Measurements from ENCODE around the gene AKAP11.

The AKAP11 gene

DNA sequence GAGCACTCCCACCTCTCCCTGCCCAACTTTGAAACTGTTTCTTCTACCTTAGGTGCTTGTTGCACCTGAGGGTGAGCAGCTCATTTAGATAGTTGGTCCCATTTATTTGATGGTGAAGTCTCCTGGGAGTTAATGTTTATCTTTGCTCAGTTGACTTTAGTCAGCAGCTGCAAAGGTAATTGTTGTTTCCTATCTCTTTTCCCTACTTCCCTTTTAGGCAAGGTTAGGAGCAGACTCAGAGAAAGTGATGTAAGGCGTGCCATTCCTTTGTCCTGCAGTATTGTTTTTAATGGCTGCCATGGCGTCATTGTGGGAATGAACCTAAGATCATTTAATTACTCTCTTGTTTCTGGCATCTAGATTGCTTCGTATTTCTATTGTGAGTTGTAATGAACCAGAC is 11.6 kb downstream of the AKAP11 start:
- H3K27ac Mint-ChIP-seq: no peak overlapping the region
- no peak overlapping the region for H3K4me3 Mint-ChIP-seq
- H3K36me3 Mint-ChIP-seq (ENCODE audit: low read depth): peaks cover 51% of the 10 kb centered on the region

DNA sequence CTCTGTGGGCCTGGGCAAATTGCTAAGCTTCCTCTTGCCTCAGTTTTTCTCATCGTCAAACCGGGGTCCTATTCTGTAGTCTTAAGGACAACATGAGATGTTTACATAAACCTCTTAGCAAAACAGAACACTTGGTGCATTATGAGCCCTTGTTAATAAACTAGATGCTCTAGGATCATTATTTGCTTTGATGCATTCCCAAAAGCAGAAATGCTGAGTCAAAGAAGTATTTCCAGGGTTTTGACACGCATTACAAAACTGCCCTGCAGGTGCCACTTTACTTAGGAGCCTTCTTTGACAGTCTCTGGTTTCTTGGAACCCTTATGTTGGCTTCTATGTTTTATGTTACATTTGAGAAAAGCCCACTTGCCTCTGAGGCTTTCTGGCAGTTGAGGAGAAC is 12.1 kb downstream of the AKAP11 start:
- Mint-ChIP-seq H3K4me3 (no peak overlapping the region), H3K36me3 (ENCODE audit: low read depth) (peaks cover 56% of the 10 kb centered on the region), H3K9me3 (no peaks in the 10 kb centered on the region), H3K4me1 (ENCODE audit: low read depth) (peaks cover 38% of the 10 kb centered on the region), H3K27ac (no peak overlapping the region), H3K27me3 (no peaks in the 10 kb centered on the region)
- DNase-seq: no peak

More for the DNA sequence above, 11.6 kb downstream of the AKAP11 start:
- Mint-ChIP-seq H3K27me3 (no peaks in the 10 kb centered on the region), H3K9me3 (no peaks in the 10 kb centered on the region), H3K4me1 (ENCODE audit: low read depth) (peaks cover 37% of the 10 kb centered on the region)
- no peak for DNase-seq

DNA sequence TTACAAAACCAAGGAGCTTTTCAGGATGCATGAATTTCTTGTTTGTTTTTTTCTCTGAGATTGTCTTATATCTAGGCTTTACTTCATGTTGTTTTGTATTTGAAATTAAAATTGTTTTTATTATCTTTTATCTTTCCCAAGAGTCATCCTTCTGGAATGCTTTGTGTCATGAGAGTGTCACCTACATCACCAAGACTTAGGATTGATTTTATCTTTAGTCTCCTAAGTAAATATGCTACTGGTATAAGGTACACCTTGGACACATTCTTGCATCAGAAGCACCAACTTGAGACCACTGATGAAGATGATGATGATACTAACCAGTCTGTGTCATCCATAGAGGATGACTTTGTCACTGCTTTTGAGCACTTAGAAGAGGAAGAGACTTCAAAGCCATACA is 26.4 kb downstream of the AKAP11 start:
- H3K4me1 Mint-ChIP-seq (ENCODE audit: low read depth): peaks cover 18% of the 10 kb centered on the region
- no peaks in the 10 kb centered on the region for H3K27me3 Mint-ChIP-seq
- H3K9me3 Mint-ChIP-seq: no peaks in the 10 kb centered on the region
- no peak overlapping the region for H3K27ac Mint-ChIP-seq
- H3K4me3 Mint-ChIP-seq: no peak overlapping the region
- peaks cover 88% of the 10 kb centered on the region for H3K36me3 Mint-ChIP-seq (ENCODE audit: low read depth)
- DNase-seq: no peak

DNA sequence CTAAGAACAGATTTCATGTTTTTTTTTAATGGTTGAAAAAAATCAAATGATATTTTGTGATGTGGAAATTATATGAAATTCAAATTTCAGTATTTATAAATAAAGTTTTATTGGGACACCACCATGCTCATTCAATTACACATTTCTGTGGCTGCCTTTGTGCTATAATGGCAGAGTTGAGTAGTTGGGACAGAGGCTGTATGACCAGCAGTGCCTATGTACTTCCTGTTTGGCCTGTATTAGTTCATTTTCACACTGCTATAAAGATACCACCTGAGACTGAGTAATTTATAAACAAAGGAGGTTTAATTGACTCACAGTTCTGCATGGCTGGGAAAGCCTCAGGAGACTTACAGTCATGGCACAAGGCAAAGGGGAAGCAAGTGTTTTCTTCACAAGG is 33.6 kb downstream of the AKAP11 start:
- peak overlapping the region; percentile 5 for H3K27ac Mint-ChIP-seq

DNA sequence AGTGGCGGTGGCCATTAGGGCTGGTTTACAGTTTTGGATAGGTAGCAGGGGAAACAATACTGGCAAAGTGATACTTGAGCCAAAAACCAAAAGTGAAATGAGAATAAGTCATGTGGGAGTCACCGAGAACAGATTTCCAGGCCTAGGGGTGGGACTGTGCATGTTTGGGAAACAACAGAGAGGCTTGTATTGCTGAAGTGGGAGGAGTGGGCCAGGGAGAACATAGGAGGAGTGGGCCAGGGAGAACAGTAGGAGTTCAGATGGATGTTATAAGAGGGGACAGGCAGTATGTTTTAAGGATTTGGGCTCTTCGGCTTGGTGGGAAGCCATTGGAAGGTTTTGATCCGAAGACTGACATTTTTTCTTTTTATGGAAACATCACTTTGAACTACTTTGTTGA is 35.5 kb downstream of the AKAP11 start:
- Mint-ChIP-seq H3K27ac (no peak overlapping the region), H3K27me3 (no peaks in the 10 kb centered on the region), H3K4me3 (no peak overlapping the region), H3K9me3 (peaks cover 2% of the 10 kb centered on the region), H3K4me1 (ENCODE audit: low read depth) (peaks cover 44% of the 10 kb centered on the region), H3K36me3 (ENCODE audit: low read depth) (peaks cover 91% of the 10 kb centered on the region)
- DNase-seq: no peak

More for the DNA sequence above, 33.6 kb downstream of the AKAP11 start:
- no peak for DNase-seq
- Mint-ChIP-seq H3K36me3 (ENCODE audit: low read depth) (peaks cover 96% of the 10 kb centered on the region), H3K4me3 (no peak overlapping the region), H3K27me3 (no peaks in the 10 kb centered on the region), H3K9me3 (peaks cover 2% of the 10 kb centered on the region), H3K4me1 (ENCODE audit: low read depth) (peaks cover 39% of the 10 kb centered on the region)

DNA sequence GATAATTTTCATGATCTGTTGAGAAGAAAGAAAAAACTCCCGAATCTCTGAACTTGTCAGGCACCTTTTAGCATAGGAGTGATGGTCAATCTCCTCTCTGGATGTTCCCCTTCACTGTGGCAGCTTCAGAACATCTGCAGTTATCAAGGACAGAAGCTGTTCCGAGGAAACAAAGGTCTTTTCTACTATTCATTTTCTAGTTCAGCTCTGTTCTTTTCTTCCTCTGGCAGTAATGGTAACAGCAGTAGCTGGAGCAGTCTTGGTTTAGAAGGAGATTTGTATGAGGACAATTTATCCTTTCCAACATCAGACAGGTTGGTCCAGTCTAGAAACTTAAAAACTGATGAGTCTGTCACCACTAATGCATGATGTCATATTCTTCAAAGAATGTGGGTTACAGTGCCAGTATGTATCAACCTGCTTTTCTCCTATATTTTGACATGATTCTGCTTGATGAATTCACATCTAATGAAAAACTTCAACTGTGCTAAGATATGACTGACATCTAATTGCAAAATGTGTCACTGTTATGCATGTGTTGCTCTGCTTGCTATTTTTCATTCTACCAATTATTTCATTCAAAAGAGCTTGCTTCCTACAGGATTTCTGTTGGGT is 41.0 kb downstream of the AKAP11 start:
- H3K36me3 Mint-ChIP-seq (ENCODE audit: low read depth): peaks cover 83% of the 10 kb centered on the region
- peak overlapping the region; percentile 3 for H3K27ac Mint-ChIP-seq
- H3K4me3 Mint-ChIP-seq: no peak overlapping the region
- DNase-seq: no peak
- no peaks in the 10 kb centered on the region for H3K27me3 Mint-ChIP-seq
- no peaks in the 10 kb centered on the region for H3K9me3 Mint-ChIP-seq
- H3K4me1 Mint-ChIP-seq (ENCODE audit: low read depth): peaks cover 33% of the 10 kb centered on the region

DNA sequence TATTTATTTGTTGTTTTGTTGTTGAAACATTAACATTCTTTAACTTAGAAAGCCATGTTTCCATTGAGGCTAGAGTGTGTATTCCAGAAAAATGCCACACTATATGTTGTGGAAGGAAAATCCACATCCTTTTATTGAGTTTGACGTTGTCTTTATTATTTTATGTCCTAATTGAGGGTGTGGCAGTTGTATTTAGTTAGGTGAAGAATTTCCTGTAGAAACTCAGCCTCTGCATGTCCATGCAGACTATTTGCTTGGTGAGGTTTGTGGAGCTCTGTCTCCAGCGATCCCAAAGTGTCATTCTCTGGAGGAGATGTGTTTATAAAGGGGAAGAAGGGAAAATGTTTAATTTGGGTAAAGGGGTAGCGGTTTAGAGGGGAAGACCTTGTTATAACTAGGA is 46.6 kb downstream of the AKAP11 start:
- DNase-seq: no peak
- peaks cover 30% of the 10 kb centered on the region for H3K4me1 Mint-ChIP-seq (ENCODE audit: low read depth)
- H3K4me3 Mint-ChIP-seq: no peak overlapping the region
- H3K27me3 Mint-ChIP-seq: no peaks in the 10 kb centered on the region
- peak overlapping the region; percentile 48 for H3K27ac Mint-ChIP-seq
- no peaks in the 10 kb centered on the region for H3K9me3 Mint-ChIP-seq
- peaks cover 86% of the 10 kb centered on the region for H3K36me3 Mint-ChIP-seq (ENCODE audit: low read depth)

DNA sequence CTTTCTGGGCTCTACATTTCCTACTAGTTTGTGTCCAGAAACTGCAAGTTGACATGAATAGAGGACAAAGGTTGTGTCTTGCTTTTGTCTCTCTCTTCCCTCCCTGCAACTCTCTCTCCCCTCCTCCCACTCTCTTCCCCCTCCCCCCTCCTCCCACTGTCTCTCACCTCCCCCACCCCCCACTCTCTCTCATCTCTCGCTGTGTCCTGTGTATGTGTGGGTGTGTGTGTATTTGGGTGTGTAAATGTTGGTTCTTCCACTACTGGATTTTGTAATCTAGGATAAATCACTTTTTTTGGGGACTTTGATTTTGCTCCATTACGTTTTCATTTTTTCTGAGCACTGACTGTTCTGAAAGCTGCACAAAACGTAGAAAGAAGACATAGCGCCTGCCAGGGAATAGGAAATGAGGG is 48.4 kb downstream of the AKAP11 start:
- no peaks in the 10 kb centered on the region for H3K9me3 Mint-ChIP-seq
- H3K4me1 Mint-ChIP-seq (ENCODE audit: low read depth): peaks cover 30% of the 10 kb centered on the region
- H3K36me3 Mint-ChIP-seq (ENCODE audit: low read depth): peaks cover 74% of the 10 kb centered on the region
- H3K27me3 Mint-ChIP-seq: no peaks in the 10 kb centered on the region
- H3K4me3 Mint-ChIP-seq: no peak overlapping the region
- peak overlapping the region; percentile 24 for H3K27ac Mint-ChIP-seq
- DNase-seq: no peak

DNA sequence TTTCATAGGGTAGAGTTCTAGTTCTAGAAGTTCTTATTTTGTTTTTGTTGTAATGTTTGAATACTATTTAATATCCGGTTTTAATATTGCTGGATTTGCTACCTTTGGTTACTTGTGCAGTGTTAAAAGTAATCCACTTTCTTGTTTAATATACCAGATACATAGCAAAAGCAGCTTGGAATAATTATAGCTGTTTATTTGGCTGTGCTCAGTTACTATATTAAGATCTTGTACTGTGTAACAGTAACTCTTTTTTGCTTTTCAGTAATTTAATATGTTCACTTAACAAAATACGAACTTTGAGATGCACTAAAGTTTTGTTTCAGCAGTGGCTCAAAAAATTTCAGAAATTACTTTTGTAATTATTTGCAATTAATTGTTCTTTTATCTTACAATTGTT is 50.9 kb downstream of the AKAP11 start:
- Mint-ChIP-seq H3K4me1 (ENCODE audit: low read depth) (peaks cover 30% of the 10 kb centered on the region), H3K27me3 (no peaks in the 10 kb centered on the region), H3K27ac (no peak overlapping the region), H3K9me3 (no peaks in the 10 kb centered on the region), H3K4me3 (no peak overlapping the region), H3K36me3 (ENCODE audit: low read depth) (peaks cover 52% of the 10 kb centered on the region)
- no peak for DNase-seq

DNA sequence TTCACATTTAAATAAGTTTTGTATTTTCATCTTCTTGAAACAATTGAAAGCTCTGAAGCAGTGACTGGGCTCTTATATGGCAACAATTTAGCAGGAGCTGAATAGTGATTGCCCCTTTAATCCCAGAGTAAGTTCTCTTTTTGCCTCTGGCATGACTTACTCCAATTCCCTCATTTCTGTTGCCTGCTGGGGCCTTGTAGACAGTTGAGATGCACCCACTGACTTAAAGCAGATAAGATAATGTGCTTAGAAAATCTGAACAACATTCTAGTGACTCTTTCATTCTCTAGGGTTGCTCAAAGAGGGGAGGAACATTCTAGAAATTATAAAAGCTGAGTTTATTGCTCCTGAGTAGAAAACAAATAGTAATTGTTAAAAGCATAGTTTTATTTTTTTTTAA is 52.8 kb downstream of the AKAP11 start:
- DNase-seq: no peak

DNA sequence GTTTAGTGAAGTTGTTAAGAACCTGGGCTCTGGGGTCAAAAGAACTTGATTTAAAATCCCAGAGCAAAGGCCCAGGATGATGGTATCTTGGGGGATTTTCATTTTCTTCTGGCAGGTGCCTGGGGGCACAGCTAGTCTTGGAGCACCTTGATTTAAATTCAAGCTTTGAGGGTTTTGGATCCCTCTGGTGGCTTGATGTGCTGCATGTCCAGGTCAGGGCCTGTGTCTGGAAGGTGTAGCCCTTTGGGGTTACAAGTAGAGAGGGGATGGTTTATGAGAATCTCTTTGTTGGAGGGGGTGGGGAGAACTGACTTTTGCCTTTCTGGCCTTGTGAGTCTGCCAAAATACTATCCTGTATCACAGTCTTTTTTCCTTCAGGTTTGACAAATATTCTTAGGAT is 55.8 kb downstream of the AKAP11 start:
- H3K4me1 Mint-ChIP-seq (ENCODE audit: low read depth): peaks cover 23% of the 10 kb centered on the region
- no peak overlapping the region for H3K27ac Mint-ChIP-seq
- H3K9me3 Mint-ChIP-seq: no peaks in the 10 kb centered on the region
- DNase-seq: no peak
- peaks cover 9% of the 10 kb centered on the region for H3K36me3 Mint-ChIP-seq (ENCODE audit: low read depth)
- H3K4me3 Mint-ChIP-seq: no peak overlapping the region
- H3K27me3 Mint-ChIP-seq: no peaks in the 10 kb centered on the region

More for the DNA sequence above, 52.8 kb downstream of the AKAP11 start:
- no peak overlapping the region for H3K4me3 Mint-ChIP-seq
- peaks cover 34% of the 10 kb centered on the region for H3K36me3 Mint-ChIP-seq (ENCODE audit: low read depth)
- peaks cover 28% of the 10 kb centered on the region for H3K4me1 Mint-ChIP-seq (ENCODE audit: low read depth)
- H3K9me3 Mint-ChIP-seq: no peaks in the 10 kb centered on the region
- H3K27me3 Mint-ChIP-seq: no peaks in the 10 kb centered on the region
- H3K27ac Mint-ChIP-seq: no peak overlapping the region

DNA sequence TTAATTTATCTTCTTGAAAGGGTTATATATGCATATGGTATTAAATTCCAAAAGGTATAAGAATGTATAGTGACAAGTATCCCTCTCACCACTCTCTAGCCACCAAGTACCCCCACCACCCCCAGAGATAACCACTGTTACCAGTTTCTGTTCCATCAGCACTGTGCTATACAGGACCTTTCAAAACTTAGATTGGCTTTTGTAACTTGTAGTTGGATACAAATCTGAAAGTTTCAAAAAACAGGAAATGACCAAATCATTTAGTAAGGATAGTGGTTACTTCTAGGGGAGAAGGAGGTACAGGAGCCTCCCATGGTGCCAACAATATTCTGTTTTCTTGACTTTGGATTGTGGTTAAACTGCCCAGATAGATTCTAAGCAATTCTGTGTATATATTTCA is 56.7 kb downstream of the AKAP11 start:
- peak overlapping the region; percentile 51 for H3K27ac Mint-ChIP-seq
- no peaks in the 10 kb centered on the region for H3K9me3 Mint-ChIP-seq
- H3K36me3 Mint-ChIP-seq (ENCODE audit: low read depth): peaks cover under 1% of the 10 kb centered on the region
- H3K4me3 Mint-ChIP-seq: no peak overlapping the region
- H3K4me1 Mint-ChIP-seq (ENCODE audit: low read depth): peaks cover 23% of the 10 kb centered on the region
- H3K27me3 Mint-ChIP-seq: no peaks in the 10 kb centered on the region
- no peak for DNase-seq

DNA sequence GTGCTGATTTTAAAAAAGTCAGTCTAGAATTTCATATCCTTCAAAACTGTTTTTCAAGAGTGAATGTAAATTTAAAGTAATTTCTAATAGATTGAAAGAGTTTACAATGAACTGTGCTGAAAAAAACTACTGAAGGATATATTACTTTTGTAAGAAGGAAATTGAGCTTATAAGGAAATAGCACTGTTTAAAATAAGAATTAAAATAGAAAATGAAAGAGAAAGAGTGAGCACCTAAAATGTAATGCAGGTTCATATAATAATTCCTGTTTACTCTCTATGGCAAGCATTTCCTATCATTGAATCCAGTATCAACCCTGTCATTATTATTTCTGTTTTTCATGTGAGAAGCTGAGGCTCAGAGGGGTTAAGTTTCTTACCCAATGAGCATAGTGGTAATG is 57.3 kb downstream of the AKAP11 start:
- Mint-ChIP-seq H3K36me3 (ENCODE audit: low read depth) (no peaks in the 10 kb centered on the region), H3K27me3 (no peaks in the 10 kb centered on the region), H3K4me3 (no peak overlapping the region), H3K27ac (peak overlapping the region; percentile 83), H3K9me3 (no peaks in the 10 kb centered on the region), H3K4me1 (ENCODE audit: low read depth) (peaks cover 27% of the 10 kb centered on the region)
- no peak for DNase-seq

DNA sequence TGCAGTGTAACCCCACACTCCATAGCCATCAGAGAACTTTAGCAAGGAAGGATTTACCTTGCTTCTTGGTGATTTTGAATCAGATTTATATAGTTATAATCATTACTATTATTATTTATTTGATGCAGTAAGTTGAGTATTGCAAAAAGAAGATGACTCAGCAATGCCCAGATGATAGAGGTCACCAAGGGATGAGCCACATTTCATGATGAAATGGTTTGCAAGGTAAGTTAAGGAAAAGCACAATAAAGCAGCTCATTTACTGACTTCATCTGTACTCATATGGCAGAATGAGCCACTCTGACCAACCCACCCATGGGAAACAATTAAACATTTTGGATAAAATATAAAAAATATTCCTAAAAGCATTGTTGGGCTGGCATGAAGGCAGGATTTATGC is 59.1 kb downstream of the AKAP11 start:
- no peaks in the 10 kb centered on the region for H3K36me3 Mint-ChIP-seq (ENCODE audit: low read depth)
- no peak overlapping the region for H3K4me3 Mint-ChIP-seq
- peaks cover 35% of the 10 kb centered on the region for H3K4me1 Mint-ChIP-seq (ENCODE audit: low read depth)
- H3K9me3 Mint-ChIP-seq: no peaks in the 10 kb centered on the region
- no peaks in the 10 kb centered on the region for H3K27me3 Mint-ChIP-seq
- no peak for DNase-seq
- no peak overlapping the region for H3K27ac Mint-ChIP-seq

DNA sequence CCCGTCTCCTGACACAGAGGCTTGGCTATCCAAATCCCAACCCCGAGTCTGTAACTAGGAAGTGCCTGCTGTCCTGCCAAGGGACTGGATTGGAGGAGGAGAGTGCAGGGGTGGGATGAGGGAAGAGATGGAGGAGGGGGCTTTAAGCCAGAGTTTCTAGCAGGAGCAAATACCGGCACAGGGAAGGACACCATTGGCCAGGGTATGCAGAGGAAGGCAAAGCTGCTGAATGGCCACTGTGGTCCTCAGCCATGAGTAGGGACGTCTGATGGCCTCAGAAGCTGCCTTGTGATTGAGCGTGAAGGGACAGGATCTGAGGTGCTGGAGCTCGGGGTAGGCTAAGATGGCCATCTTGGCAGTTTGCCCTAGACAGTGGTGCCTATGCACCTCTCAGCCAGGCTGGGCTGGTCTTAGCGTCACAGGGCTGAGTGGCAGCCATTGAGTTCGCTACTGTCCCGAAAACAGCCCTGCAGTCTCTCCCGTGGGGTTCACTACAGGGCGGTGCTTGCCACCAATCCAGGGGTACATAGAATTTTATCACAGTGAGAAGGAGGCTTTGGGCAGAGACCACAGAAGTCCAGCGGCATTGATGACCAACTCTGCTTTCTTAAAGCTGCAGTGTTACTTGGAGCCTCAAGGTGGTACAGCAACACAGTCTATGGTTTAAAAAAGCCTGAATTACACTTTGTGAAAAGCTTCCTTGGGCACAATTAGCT is 61.8 kb downstream of the AKAP11 start:
- H3K4me1 Mint-ChIP-seq (ENCODE audit: low read depth): peaks cover 47% of the 10 kb centered on the region
- no peaks in the 10 kb centered on the region for H3K27me3 Mint-ChIP-seq
- DNase-seq: peak; percentile 61
- H3K36me3 Mint-ChIP-seq (ENCODE audit: low read depth): no peaks in the 10 kb centered on the region
- H3K9me3 Mint-ChIP-seq: no peaks in the 10 kb centered on the region
- H3K27ac Mint-ChIP-seq: peak overlapping the region; percentile 85
- H3K4me3 Mint-ChIP-seq: no peak overlapping the region

All from activated T-cell treated with anti-CD3 and anti-CD28 coated beads, Interleukin-2, amount 50 U/mL, for 24 hours (primary cell).